CD4-positive, alpha-beta T cell treated with Interleukin-21 for 1 hour (primary cell): ENCODE data around the gene PKDCC.
"Not testable (repeated sequence)": the region's sequence is repeated elsewhere in the genome, so short reads cannot be mapped to it uniquely, and the experiment has no call there.

Experiments
- DNase-seq: peaks from one replicate; pipeline ENCODE4 v3.0.0-alpha.2; 2020

The PKDCC gene

DNA sequence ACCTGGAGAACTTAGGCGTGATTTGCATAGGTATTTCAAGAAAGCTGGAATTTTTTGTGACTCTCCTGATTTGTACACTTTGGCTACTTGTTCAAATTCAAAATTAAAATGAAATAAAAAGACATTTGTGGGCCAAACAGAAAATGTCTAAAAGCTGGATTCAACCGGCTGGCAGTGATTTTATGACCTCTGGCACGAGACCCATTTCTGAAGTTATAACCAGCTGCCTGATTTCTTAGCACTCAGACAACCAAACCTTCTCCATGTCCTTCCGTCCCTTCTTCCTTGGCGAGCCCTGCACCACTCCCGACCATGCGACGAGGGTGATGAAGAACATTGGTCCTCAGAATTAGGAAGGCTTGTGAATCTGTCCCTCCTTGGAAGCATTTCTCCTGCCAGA, 19.7 kb downstream of the PKDCC start:
- DNase-seq: no peak

DNA sequence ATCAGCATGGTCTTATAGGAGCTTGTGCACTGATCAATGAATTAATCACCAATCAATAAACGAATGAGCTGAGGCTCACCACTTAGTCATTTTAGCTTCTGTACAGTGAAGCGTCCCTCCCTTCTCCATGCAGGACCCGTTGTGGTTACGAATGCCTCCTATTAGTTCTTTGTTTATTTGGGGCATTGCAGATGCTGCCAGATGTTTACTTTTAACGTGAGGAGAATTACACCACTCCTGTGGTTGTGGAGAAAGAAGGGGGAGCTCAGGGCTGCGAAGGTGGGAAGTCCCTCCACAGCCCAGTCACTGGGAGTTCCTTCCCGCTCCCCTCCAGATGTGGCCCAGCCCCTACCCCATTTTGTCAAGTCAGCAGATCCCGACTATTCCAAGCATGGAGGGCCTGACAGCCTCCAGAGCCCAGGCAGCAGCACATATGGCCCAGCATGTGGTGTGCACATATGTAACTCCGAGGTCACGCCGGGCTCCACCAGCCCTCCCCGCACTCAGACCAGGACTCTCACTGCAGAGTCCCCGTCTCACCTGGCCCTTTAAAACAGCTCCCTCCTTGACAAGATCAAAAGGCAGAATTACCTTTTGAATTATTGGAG, 20.9 kb downstream of the PKDCC start:
- no peak for DNase-seq

DNA sequence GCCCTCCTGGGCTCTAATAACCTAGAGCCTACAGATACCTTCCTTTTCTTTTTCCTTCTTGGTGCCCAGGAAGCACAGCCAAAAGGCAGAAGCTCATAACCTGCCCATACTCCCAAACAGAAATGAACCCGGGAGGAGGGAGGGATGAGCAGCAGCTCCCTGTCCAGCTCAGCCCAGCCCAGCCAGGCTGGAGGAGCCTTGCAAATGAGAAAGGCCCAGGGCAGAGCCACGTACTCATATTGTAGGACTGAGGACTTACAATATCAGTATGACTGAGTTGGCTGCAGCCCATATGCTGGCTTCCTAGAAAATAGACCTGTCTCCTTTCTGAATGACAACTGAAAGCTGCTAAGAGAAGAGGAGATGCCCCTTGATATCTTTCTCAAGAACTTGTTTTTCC, 21.7 kb downstream of the PKDCC start:
- no peak for DNase-seq

DNA sequence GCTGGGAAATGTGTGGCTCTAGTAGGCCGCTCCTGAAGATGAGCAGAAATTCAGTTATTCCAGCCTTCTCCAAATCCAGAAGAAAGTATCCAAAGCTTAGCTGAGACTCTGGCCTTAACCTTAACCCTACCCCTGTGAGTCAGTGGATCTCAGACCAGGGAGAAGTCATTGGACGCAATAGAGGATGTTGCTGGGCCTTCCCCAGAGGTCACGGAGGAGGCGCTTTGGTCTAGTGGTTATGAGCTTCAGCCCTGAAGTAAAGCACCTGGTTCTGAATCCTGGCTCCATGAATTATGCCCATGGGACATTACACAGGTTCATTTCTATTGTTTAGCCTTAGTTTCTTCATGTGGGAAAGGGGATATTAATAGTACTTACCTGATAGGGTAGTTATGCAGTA, 24.0 kb downstream of the PKDCC start:
- no peak for DNase-seq

DNA sequence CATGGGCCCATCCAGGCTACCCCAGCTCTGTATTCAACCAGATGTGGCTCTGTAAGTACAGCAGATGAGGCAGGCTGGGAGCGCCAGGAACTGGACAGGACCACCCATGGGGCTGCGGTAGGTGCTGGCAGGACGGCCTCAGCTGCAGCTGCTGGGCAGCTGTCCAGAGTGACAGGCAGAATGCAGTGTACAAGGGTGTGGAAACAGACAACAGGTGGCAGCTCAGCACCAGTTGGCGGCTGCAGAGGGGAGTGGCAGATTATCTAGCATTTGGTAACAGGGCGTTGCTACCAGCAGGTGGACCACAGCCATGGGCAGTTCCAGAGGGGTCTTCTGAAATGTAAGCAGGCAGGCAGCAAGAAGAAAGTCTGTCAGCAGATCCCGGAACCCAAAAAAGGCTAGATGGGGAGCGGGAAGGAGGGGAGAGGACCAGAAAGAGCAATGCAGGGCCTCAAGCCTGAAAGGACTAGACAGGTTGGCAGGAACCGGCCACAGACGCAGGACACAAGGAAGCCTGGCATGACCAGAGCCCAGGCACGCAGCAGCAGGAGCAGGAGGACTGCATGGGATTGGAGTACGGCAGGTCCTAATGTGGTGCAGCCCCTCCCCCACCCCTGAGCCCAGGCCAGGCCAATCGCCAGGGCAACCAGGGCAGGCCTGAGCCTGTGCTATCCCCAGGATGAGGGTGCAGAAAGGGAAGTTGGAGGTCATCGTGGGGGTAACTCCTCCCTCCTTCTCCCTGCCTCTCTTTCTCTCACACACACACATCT, 24.7 kb downstream of the PKDCC start:
- DNase-seq: no peak

DNA sequence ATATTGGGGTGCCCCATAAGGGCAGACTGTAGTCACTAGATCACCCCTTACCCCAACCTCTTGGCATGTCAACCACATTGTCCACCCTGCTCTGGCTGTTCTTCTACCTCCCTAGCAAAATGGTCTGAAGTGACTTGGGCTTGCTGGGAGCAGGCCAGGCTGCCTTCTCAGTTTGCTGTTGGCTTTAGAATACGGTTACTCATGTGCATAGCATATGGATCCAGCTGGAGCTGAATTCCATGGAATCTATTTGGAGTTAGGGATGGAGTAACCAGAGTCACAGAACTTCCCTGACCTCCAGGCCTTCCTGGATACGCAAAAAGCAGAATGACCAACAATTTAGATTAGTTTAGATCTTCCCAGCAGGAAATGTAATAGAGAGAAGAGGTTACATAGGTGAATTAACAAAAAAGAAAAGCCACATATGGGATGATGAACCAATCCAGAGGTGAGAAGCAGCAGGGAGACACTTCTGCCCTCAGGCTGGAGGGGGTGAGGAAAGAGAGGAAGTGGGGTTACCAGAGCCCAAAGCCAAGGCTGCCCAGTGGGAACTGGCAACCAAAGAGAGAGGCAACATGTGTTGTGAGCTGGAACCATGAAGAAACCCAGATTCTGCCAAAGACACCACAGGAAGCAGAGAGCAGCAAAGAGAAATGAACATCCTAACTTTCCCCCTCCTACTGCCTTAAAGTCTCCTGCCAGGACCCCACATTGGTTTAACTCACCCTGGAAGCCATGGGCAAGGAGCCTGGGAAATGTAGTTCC, 26.1 kb downstream of the PKDCC start:
- no peak for DNase-seq

DNA sequence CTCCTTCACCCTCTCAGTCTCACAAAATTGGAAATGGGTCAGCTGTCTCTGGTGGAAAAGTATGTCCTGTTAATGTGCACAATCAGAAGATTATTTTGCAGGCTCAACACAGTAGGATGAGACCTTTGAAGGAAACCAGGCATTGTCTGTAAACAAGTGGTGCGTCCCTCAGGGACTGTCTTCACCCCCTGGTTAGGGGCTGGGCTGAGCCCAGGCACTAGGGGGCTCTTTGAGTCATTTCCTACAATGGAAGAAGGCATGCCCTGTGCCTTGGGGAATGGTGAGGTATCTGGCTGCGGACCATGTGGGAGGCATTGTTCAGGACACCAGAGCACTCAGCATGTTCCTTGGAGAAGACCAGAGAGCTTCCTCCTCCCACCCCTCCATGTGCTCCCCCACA, 26.8 kb downstream of the PKDCC start:
- no peak for DNase-seq

DNA sequence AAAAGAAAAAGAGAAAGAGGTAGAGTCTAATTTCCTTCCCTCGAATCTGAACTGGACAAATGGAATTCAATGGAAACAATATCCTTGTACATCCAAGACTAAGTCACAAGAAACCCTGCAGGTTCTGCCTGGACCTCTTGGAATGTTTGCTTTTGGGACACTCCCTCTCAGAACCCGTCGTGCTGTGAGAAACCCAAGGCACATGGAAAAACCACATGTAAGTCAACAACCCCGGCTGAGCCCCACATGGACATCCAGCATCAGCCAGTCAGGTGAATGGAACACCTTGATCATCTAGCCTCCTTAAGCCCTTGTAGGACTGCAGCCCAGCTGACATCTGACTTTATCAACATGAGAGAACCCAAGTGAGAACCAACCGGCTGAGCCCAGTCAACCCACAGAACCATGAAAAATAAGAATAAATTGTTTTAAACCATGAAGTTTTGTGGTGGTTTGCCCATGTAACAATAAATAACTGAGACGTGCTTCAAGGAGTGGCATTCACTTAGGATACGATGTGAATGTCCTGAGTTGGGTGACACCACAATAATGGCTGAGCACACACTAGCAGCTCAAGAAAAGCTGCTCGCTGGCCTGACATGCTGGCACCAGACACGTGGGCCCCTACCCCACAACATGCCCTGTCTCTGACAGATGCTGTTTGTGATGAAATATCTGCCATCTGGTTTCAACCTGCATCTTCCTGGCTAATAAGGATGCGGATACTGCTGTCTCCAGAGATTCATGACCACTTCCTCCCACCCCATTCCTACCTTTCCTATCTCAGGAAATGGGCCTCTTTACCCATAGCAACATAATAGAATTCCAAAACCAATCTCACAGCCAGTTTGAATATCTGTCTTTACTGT, 28.8 kb downstream of the PKDCC start:
- DNase-seq: no peak

DNA sequence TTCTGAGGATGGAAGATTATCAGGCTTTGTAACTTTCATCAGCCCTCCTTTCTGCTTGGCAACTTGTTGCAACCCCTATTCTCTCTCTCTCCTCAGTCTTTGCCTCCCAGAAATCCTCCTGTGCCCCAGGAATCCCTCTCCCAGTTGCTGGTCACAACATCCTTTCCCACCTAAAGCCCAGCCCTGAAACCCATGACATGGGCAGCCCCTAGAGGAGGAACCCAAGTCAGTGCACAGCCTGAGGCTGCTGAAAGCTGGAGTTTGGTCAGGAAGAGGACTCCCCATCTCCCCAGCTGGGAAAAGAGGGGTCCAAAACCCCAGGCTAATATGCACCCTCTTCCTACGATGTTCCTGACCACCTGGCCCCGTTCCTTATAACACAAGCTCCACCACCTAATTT, 29.5 kb downstream of the PKDCC start:
- no peak for DNase-seq

DNA sequence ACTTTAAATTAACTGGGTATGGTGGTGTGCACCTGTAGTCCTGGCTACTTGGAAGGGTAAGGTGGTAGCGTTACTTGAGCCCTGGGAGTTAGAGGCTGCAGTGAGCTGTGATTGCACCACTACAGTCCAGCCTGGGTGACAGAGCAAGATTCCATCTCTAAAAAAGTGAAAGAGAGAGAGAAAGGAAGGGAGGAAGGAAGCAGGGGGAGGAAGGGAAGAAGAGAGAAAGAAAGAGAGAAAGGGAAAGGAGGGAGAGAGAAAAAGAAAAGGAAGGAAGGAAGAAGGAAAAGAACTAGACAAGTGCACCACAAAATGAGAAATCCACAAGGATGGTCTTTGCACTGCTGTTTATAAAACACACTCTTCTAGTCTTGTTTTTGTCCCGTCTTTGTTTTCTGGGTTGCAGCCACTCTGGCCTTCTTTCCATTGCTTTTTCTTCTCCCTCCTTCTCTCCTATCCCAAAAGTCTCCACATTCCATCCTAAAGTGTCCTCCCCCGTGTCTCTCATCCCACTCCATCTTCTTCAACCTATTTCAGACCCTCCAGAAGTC, 32.0 kb downstream of the PKDCC start:
- no peak for DNase-seq

DNA sequence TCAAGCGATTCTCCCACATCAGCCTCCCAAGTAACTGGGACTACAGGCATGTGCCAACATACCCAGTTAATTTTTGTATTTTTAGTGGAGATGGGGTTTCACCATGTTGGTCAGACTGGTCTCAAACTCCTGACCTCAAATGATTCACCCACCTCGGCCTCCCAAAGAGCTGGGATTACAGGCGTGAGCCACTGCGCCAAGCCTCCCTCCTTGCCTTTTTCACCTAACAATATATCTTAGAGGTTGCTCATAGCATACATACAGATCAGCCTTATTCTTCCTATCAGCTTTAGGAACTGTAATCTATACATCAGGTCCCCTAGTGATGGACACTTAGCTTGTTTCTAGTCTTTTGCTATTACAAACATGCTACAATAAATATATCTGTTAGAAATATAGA, 33.3 kb downstream of the PKDCC start:
- DNase-seq: not testable (repeated sequence)

DNA sequence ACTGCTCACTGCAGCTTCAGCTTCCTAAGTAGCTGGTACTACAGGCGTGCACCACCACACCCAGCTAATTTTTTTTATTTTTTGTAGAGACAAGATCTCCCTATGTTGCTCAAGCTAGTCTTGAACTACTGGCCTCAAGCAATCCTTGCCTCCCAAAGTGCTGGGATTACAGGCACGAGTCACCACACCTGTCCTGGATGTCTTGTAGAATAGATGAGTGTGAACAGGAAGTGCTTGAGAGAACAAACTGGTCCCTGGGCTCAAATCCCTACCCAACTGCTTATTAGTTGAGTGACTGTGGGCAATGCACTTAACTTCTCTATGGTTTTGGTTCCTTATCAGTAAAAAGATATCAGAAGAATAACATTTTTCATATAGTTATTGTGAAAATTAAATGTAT, 34.2 kb downstream of the PKDCC start:
- no peak for DNase-seq

DNA sequence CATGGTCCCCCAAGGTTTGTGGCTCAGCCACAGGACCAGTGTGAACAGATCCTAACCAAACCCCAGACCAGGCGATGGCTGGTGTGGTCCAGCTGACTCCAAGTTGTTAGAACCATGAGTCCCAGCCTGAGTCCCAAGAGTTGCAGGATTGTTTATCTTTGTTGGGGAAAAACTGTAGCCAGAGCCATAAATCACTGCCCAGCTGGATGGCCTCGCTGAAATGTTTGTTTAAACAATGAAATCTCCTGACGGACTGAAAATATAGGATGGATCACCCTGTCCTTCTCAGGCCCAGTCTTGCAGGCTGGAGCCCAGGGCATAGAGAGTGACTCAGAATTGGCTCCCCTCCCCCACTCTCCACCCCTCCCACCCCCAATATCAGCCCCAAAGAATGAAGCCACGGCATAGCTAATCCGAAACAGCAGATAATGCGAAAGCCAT, 36.4 kb downstream of the PKDCC start:
- no peak for DNase-seq

DNA sequence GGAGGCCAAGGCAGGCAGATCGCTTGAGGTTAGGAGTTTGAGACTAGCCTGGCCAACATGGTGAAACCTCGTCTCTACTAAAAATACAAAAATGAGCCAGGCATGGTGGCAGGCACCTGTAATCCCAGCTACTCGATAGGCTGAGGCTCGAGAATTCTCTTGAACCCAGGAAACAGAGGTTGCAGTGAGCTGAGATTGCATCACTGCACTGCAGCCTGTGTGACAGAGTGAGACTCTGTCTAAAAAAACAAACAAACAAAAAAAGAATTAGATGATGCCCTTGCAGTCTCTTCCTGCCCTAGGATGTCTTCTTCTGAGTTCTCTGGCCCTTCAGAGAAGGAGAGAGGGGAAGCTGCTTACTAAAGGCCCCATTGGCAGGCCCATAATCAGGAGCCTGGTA, 37.2 kb downstream of the PKDCC start:
- DNase-seq: not testable (repeated sequence)

DNA sequence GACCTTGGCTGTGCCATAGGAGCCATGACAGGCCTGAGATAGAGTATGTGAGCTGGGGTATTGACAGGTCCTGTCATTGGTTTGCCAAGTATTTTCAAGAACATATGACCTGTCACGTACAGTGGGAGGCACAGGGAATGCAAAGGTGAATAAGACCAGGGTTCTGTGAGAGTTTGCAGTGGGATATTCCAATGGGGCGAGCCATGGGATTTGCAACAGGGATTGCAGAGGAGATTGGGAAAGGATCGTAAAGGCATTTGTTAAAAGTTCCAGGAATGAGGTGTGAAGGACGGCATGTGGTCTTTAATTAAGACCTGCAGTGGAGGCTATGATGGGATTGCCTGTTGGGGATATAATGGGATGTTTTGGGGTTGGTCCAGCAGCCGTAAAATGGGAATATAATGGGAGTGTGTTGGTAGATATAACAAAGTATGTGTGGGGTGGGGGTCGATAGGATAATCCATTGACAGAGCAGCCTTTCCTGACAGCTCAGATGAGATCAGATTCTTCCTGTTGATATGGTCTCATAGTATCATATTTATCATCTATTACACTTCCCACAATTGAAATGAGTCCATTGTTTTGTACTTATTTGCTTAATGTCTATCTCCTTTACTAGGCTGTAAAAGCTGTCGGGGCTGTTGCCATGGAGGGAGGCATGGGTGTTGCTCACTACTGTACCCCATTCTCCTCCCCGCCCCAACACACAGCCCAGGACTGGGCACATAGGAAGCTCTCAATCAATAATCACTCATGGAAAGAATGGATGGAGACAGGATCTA, 38.1 kb downstream of the PKDCC start:
- no peak for DNase-seq

DNA sequence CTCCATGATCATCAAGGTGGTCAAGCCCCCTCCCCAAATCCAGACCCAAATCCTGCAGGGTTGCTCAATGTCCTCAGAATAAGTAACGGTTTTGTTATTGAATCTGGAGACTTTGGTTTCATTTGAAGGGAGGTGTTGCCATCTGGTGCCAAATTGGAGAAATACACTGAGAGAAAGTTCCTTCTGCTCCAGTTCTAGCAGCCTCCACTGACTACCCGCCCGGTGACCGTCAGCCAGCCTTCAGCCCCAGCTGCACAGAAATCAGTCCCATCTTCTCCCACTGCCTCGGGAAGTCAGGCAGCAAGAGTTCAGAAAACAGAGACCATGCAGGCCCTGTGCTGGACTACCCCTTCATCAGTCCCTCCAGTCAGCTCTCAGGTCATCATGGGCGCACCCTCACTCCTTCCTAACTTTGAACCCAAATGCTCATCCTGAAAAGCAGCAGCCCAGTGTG, 38.7 kb downstream of the PKDCC start:
- peak; percentile 70 for DNase-seq

DNA sequence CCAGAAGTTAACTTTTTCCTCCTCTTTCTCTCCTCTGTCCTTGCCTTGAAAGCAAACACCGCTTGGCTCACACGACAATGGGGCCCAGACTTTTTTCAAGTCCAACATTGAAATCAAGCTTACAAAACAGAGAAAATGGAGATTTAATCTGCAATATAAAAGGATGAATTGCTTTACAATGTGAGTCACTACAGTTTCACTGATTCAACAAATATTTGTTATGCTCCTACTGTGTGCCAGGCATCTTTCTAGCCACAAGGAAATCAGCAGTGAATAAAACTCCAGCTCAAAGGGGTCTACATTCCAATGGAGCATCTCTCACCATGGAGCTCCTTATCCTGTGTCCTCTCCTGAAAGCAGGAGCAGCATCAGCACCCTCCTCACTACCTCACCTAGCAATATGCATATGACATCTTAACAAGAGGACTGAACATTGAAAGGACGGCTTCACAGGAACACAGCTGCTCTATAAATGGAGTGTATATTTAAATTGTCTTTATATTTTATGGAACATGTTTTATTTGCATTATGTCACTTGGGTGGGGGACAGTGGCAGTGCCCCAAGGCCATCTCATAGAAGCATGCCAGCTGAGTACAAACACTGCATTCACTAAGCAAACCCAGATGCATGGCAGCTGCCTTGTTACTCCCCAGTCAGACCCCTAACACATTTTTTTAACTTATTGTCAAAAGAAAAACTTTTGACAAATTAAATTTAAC, 39.5 kb downstream of the PKDCC start:
- DNase-seq: no peak

DNA sequence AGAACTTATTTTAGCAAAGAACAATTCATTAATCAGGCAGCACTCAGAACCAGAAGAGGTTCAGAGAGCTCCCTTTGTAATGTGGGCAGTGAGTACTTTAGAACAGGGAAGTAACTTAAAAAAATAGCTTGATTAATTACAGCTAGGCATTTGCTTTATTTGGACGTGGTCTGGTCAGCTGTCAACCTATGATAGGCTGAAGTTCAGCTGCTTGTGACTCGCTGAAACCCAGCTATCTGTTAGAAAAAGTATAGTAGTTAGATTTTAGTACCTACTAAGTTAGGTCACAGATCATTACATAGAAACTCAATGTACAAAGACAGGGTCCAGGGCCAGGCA, 40.0 kb downstream of the PKDCC start:
- no peak for DNase-seq

DNA sequence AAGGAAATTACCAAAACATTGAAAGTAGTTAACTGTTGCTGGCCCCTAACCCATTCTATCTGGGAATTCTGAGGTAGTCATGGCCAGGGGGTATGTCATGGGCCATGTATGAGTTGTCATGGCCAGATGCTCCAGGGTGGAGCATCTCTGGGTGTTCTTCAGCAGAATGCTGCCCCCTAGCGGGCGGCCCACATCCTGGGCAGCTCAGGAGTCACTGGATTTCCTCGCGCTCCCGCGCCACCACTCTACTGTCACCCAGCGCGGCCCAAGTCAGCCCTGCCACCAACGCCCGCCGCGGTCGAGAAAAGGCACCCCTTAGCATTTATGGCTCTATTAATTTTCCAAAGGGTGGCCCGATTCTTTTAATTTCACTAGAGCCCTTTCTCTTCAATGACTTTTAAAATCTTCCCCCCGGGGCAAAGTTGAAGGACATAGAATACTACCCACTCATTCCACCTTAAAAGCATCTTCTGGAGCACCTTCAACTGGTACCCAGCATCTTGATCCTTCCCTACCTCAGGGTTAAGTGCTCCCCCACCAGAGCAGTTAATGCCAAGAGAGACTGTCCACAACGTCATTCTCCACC, 41.6 kb downstream of the PKDCC start:
- DNase-seq: peak; percentile 78

DNA sequence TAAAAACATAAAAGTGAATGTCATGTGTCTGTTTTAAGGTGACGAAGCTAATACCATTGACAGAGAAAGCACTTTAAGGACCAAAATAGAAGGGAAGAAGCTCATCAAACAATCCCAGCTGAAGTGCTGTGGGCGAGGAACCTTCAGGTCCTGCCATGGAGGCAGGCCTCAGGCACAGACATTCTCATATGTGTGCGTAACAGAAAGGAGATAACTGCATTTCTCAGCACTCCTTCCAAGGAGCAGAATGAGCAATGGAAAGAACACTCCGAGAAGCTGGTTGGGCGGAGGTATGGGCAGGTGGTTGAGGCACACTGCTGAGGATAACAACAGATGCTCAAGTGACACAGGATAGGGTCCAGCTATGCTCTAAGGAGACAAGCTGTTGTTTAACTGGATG, 42.4 kb downstream of the PKDCC start:
- DNase-seq: no peak

DNA sequence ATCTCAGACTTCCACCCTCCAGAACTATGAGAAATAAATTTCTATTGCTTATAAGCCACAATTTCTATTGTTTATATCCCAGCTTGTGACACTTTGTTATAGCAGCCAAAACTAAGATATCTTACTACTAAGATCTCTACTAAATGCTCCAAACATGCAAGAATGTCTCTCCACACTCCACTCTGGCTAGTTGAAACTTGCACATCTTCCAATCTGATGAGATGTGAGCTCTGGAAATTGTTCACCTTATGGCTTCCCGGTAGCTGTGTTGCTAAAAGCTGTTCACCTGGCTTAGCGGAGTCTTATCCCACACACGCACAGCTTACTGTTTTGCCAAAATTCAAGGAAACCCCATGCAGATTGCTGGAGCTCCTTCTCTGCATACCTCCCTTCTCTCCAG, 43.9 kb downstream of the PKDCC start:
- DNase-seq: no peak
